H9 (cell line): Measurements from ENCODE around the gene GMNC. TPM values are rescaled to one million over a fixed set of nuclear protein-coding genes. Genes with fewer than 3 reads are reported as not detected.

Experiments used
- DNase-seq: peaks from one replicate; pipeline ENCODE4 v3.0.0-alpha.2; 2017
- H2AFZ ChIP-seq: one replicate; pipeline ENCODE4 v1.6.1; 2013; ENCODE audit warnings: mild to moderate bottlenecking, low read length, control low read depth, moderate library complexity
- H2AK5ac ChIP-seq: 2 replicates; pipeline ENCODE4 v1.6.1; 2013; ENCODE audit warnings: low read length, control low read depth, mixed read lengths; ENCODE audit not compliant: insufficient read length
- H2BK120ac ChIP-seq: one replicate; pipeline ENCODE4 v1.6.1; 2013; ENCODE audit warnings: low read depth, mild to moderate bottlenecking, low read length, control low read depth, inconsistent platforms; ENCODE audit not compliant: poor library complexity, severe bottlenecking
- H2BK12ac ChIP-seq: 2 replicates; pipeline ENCODE4 v1.6.1; 2013; ENCODE audit warnings: low read length, control low read depth, mixed read lengths, low read depth; ENCODE audit not compliant: insufficient read length
- H2BK15ac ChIP-seq: 2 replicates; pipeline ENCODE4 v1.6.1; 2013; ENCODE audit warnings: low read depth, low read length, control low read depth
- H2BK20ac ChIP-seq: one replicate; pipeline ENCODE4 v1.6.1; 2013; ENCODE audit warnings: low read depth, mild to moderate bottlenecking, low read length, control low read depth, inconsistent platforms; ENCODE audit not compliant: poor library complexity, severe bottlenecking
- H2BK5ac ChIP-seq: 2 replicates; pipeline ENCODE4 v1.6.1; 2013; ENCODE audit warnings: low read length, control low read depth, mixed read lengths; ENCODE audit not compliant: insufficient read length
- H3K14ac ChIP-seq: 2 replicates; pipeline ENCODE4 v1.6.1; 2013; ENCODE audit warnings: low read length, control low read depth; ENCODE audit not compliant: insufficient read depth
- H3K18ac ChIP-seq: 2 replicates; pipeline ENCODE4 v1.6.1; 2013; ENCODE audit warnings: low read depth, mild to moderate bottlenecking, mixed read lengths, low read length, control low read depth; ENCODE audit not compliant: insufficient read length
- H3K23ac ChIP-seq: 2 replicates; pipeline ENCODE4 v1.6.1; 2013; ENCODE audit warnings: low read length, control low read depth, mixed read lengths, low read depth; ENCODE audit not compliant: insufficient read length
- H3K23me2 ChIP-seq: 2 replicates; pipeline ENCODE4 v1.6.1; 2013; ENCODE audit warnings: low read depth, mild to moderate bottlenecking, mixed read lengths, low read length, control low read depth; ENCODE audit not compliant: insufficient read length, poor library complexity, severe bottlenecking
- H3K27ac ChIP-seq: 2 replicates; pipeline ENCODE4 v1.5.1; 2013; ENCODE audit warnings: low read length, control low read depth, mixed read lengths, low read depth; ENCODE audit not compliant: insufficient read length
- H3K27me3 ChIP-seq: 2 replicates; pipeline ENCODE4 v1.6.1; 2013; ENCODE audit warnings: low read length, control low read depth, inconsistent platforms; ENCODE audit not compliant: insufficient read depth
- H3K4ac ChIP-seq: 2 replicates; pipeline ENCODE4 v1.6.1; 2013; ENCODE audit warnings: low read depth, mild to moderate bottlenecking, control low read depth, inconsistent platforms, low read length, moderate library complexity
- H3K4me1 ChIP-seq: 2 replicates; pipeline ENCODE4 v1.6.1; 2013; ENCODE audit warnings: low read length, control low read depth, inconsistent platforms; ENCODE audit not compliant: insufficient read depth
- H3K4me2 ChIP-seq: 2 replicates; pipeline ENCODE4 v1.6.1; 2013; ENCODE audit warnings: low read length, control low read depth, mixed read lengths; ENCODE audit not compliant: insufficient read length, insufficient read depth
- H3K56ac ChIP-seq: 2 replicates; pipeline ENCODE4 v1.6.1; 2013; ENCODE audit warnings: low read depth, mild to moderate bottlenecking, mixed read lengths, low read length, control low read depth; ENCODE audit not compliant: insufficient read length
- H3K79me1 ChIP-seq: 2 replicates; pipeline ENCODE4 v1.6.1; 2013; ENCODE audit warnings: low read depth, mild to moderate bottlenecking, moderate library complexity, low read length, control low read depth, inconsistent platforms; ENCODE audit not compliant: insufficient read depth, poor library complexity, severe bottlenecking
- H3K79me2 ChIP-seq: 2 replicates; pipeline ENCODE4 v1.6.1; 2013; ENCODE audit warnings: low read length, control low read depth, inconsistent platforms; ENCODE audit not compliant: insufficient read depth
- H3K9ac ChIP-seq: 2 replicates; pipeline ENCODE4 v1.6.1; 2013; ENCODE audit warnings: low read length, control low read depth, mixed read lengths; ENCODE audit not compliant: insufficient read length; ENCODE audit errors: extremely low read depth
- H3K9me3 ChIP-seq: one replicate; pipeline ENCODE4 v1.6.1; 2013; ENCODE audit warnings: low read depth, low read length, inconsistent platforms; ENCODE audit not compliant: control insufficient read depth
- H3T11ph ChIP-seq: one replicate; pipeline ENCODE4 v1.6.1; 2013; ENCODE audit warnings: mild to moderate bottlenecking, low read length, control low read depth, inconsistent platforms
- H4K20me1 ChIP-seq: one replicate; pipeline ENCODE4 v1.6.1; 2013; ENCODE audit not compliant: control insufficient read depth, insufficient read length, insufficient read depth
- H4K5ac ChIP-seq: 2 replicates; pipeline ENCODE4 v1.6.1; 2013; ENCODE audit warnings: low read depth, mild to moderate bottlenecking, mixed read lengths, low read length, control low read depth; ENCODE audit not compliant: insufficient read length
- H4K8ac ChIP-seq: replicated peaks from 2 replicates; pipeline ENCODE4 v1.6.1; 2013; ENCODE audit warnings: low read length, control low read depth, mixed read lengths, low read depth; ENCODE audit not compliant: insufficient read length
- H4K91ac ChIP-seq: 2 replicates; pipeline ENCODE4 v1.6.1; 2013; ENCODE audit warnings: low read depth, mild to moderate bottlenecking, moderate library complexity, mixed read lengths, low read length, control low read depth; ENCODE audit not compliant: insufficient read length
- H3K27ac Mint-ChIP-seq, 3 experiments: 2 replicates in 2 of 3; 3 replicates in 1 of 3; pipeline ENCODE4 v1.8.0; 2020 to 2021; ENCODE audit warnings: mixed read lengths in 3 of 3, mild to moderate bottlenecking in 1 of 3, moderate library complexity in 1 of 3
- H3K27me3 Mint-ChIP-seq: 2 replicates; pipeline ENCODE4 v1.8.0; 2021; ENCODE audit warnings: low read depth, mild to moderate bottlenecking, moderate library complexity, mixed read lengths
- H3K36me3 Mint-ChIP-seq, 3 experiments: 2 replicates in 2 of 3; 3 replicates in 1 of 3; pipeline ENCODE4 v1.8.0; 2020 to 2021; ENCODE audit warnings: low read depth in 3 of 3, mixed read lengths in 3 of 3; ENCODE audit not compliant: insufficient read depth in 1 of 3
- H3K4me1 Mint-ChIP-seq, 2 experiments: 2 replicates each; pipeline ENCODE4 v1.8.0; 2020; ENCODE audit warnings: mixed read lengths in 2 of 2
- H3K4me3 Mint-ChIP-seq, 2 experiments: 2 replicates in 1 of 2; 3 replicates in 1 of 2; pipeline ENCODE4 v1.8.0; 2020 to 2021; ENCODE audit warnings: mild to moderate bottlenecking in 2 of 2, mixed read lengths in 2 of 2, moderate library complexity in 1 of 2
- H3K9me3 Mint-ChIP-seq, 2 experiments: 2 replicates in 1 of 2; 3 replicates in 1 of 2; pipeline ENCODE4 v1.8.0; 2020; ENCODE audit warnings: mild to moderate bottlenecking in 2 of 2, mixed read lengths in 2 of 2, moderate library complexity in 1 of 2
- WGBS: extraction: QIAGEN DNeasy Blood & Tissue Kit; methylation state at CpG from one replicate; pipeline ENCODE4 v1.1.7; 2013; ENCODE audit warnings: missing lambda C conversion rate, low lambda C conversion rate, mixed read lengths; ENCODE audit not compliant: insufficient read length; ENCODE audit errors: extremely low coverage; 5-methylcytosine and 5-hydroxymethylcytosine counted together
- total RNA-seq: library from RNA; stranded (reverse); gene quantifications from 2 replicates; pipeline ENCODE4 v1.2.1, GENCODE V29; 2021
- TF ChIP-seq, protein P1 (sequence below): fragments of 200-600 bp; sonication (generic); conservative IDR thresholded peaks from 3 replicates; pipeline ENCODE4 v1.8.0; 2021; ENCODE audit warnings: antibody characterized with exemption, mild to moderate bottlenecking

Gene GMNC
- total RNA-seq, 1 experiment from 2014 or later, result not detected

- peaks cover 12 to 14% of the 10 kb centered on the region in 2 experiments for H3K4me1 Mint-ChIP-seq
- Histone ChIP-seq H2BK15ac (no peak overlapping the region), H3K56ac (no peak overlapping the region), H2BK5ac (no peak overlapping the region), H3K79me1 (no peaks in the 10 kb centered on the region), H3K18ac (no peak overlapping the region), H2BK120ac (no peak overlapping the region), H4K8ac (no peak overlapping the region), H3K23ac (no peak overlapping the region), H4K91ac (no peak overlapping the region), H3T11ph (no peak overlapping the region), H3K9me3 (no peaks in the 10 kb centered on the region), H4K5ac (no peak overlapping the region), H3K27ac (no peak overlapping the region), H2AFZ (no peak overlapping the region), H3K4ac (no peak overlapping the region), H3K4me2 (no peak overlapping the region), H2AK5ac (no peak overlapping the region), H3K4me1 (no peaks in the 10 kb centered on the region; the same call in 1 of the 2 replicates), H3K23me2 (no peaks in the 10 kb centered on the region), H2BK12ac (no peak overlapping the region), H4K20me1 (no peaks in the 10 kb centered on the region), H3K9ac (no peak overlapping the region), H3K79me2 (no peaks in the 10 kb centered on the region), H2BK20ac (no peak overlapping the region), H3K27me3 (no peaks in the 10 kb centered on the region; the same call in 1 of the 2 replicates), H3K14ac (no peak overlapping the region)
- TF ChIP-seq, protein P1, sequence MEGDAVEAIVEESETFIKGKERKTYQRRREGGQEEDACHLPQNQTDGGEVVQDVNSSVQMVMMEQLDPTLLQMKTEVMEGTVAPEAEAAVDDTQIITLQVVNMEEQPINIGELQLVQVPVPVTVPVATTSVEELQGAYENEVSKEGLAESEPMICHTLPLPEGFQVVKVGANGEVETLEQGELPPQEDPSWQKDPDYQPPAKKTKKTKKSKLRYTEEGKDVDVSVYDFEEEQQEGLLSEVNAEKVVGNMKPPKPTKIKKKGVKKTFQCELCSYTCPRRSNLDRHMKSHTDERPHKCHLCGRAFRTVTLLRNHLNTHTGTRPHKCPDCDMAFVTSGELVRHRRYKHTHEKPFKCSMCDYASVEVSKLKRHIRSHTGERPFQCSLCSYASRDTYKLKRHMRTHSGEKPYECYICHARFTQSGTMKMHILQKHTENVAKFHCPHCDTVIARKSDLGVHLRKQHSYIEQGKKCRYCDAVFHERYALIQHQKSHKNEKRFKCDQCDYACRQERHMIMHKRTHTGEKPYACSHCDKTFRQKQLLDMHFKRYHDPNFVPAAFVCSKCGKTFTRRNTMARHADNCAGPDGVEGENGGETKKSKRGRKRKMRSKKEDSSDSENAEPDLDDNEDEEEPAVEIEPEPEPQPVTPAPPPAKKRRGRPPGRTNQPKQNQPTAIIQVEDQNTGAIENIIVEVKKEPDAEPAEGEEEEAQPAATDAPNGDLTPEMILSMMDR, result no peak
- H3K36me3 Mint-ChIP-seq, result no peaks in the 10 kb centered on the region
- H3K27ac Mint-ChIP-seq, result no peak overlapping the region
- H3K4me3 Mint-ChIP-seq, result no peak overlapping the region
- no peaks in the 10 kb centered on the region; a peak in 1 of 5 replicates for H3K9me3 Mint-ChIP-seq
- DNase-seq, result no peak
- H3K27me3 Mint-ChIP-seq, result peaks cover 13% of the 10 kb centered on the region
- no CpG with 5 or more reads among the region's 1 CpG for WGBS
Measured at GRCh38 chr3:190849607-190850006, 12.9 kb downstream of the GMNC start.
